ENCODE results near the gene DDX11.
A peak's percentile ranks its signal among the peaks of the same experiment; 100 is the strongest.
"Not testable (repeated sequence)": the region's sequence is repeated elsewhere in the genome, so short reads cannot be mapped to it uniquely, and the experiment has no call there.

DDX11 gene

GRCh38 chr12:31073527-31074332 lies at the start of gene DDX11:
TSS of gene DDX11 (plus strand) at chr12:31073860. CDS start at chr12:31078394, 4,534 bp downstream.
- DNase-seq (ENCODE audit: extremely low read depth in 1 of 2, low read depth in 1 of 2): peak; percentile 88 to 93

GRCh38 chr12:31026202-31026601 lies 47.5 kb upstream of the DDX11 start:
- DNase-seq (ENCODE audit: extremely low read depth in 1 of 2, low read depth in 1 of 2): no peak

- not testable (repeated sequence) for DNase-seq (ENCODE audit: extremely low read depth in 1 of 2, low read depth in 1 of 2)
Observed at GRCh38 chr12:31027006-31027405, 46.7 kb upstream of the DDX11 start.

GRCh38 chr12:31029468-31029867 lies 44.2 kb upstream of the DDX11 start:
- no peak for DNase-seq (ENCODE audit: extremely low read depth in 1 of 2, low read depth in 1 of 2)

GRCh38 chr12:31029916-31030562 lies 43.6 kb upstream of the DDX11 start:
- no peak for DNase-seq (ENCODE audit: extremely low read depth in 1 of 2, low read depth in 1 of 2)

GRCh38 chr12:31031951-31032335 lies 41.7 kb upstream of the DDX11 start:
- DNase-seq (ENCODE audit: extremely low read depth in 1 of 2, low read depth in 1 of 2): no peak

GRCh38 chr12:31033146-31033545 lies 40.5 kb upstream of the DDX11 start:
- DNase-seq (ENCODE audit: extremely low read depth in 1 of 2, low read depth in 1 of 2): no peak

- no peak for DNase-seq (ENCODE audit: extremely low read depth in 1 of 2, low read depth in 1 of 2)
Observed at GRCh38 chr12:31033681-31034080, 40.0 kb upstream of the DDX11 start.

- DNase-seq (ENCODE audit: extremely low read depth in 1 of 2, low read depth in 1 of 2): no peak
Observed at GRCh38 chr12:31034372-31034771, 39.3 kb upstream of the DDX11 start.

GRCh38 chr12:31035226-31035625 lies 38.4 kb upstream of the DDX11 start:
- DNase-seq (ENCODE audit: extremely low read depth in 1 of 2, low read depth in 1 of 2): no peak

GRCh38 chr12:31035967-31036665 lies 37.5 kb upstream of the DDX11 start:
- DNase-seq (ENCODE audit: extremely low read depth in 1 of 2, low read depth in 1 of 2): no peak

- no peak for DNase-seq (ENCODE audit: extremely low read depth in 1 of 2, low read depth in 1 of 2)
Observed at GRCh38 chr12:31037028-31037427, 36.6 kb upstream of the DDX11 start.

- DNase-seq (ENCODE audit: extremely low read depth in 1 of 2, low read depth in 1 of 2): no peak
Observed at GRCh38 chr12:31037931-31038330, 35.7 kb upstream of the DDX11 start.

- no peak for DNase-seq (ENCODE audit: extremely low read depth in 1 of 2, low read depth in 1 of 2)
Observed at GRCh38 chr12:31041033-31041564, 32.6 kb upstream of the DDX11 start.

- DNase-seq (ENCODE audit: extremely low read depth in 1 of 2, low read depth in 1 of 2): not testable (repeated sequence)
Observed at GRCh38 chr12:31050143-31050542, 23.5 kb upstream of the DDX11 start.

- not testable (repeated sequence) for DNase-seq (ENCODE audit: extremely low read depth in 1 of 2, low read depth in 1 of 2)
Observed at GRCh38 chr12:31050548-31050947, 23.1 kb upstream of the DDX11 start.

- peak; percentile 34 to 75 for DNase-seq (ENCODE audit: extremely low read depth in 1 of 2, low read depth in 1 of 2)
Observed at GRCh38 chr12:31051692-31052091, 22.0 kb upstream of the DDX11 start.

- DNase-seq (ENCODE audit: extremely low read depth in 1 of 2, low read depth in 1 of 2): not testable (repeated sequence)
Observed at GRCh38 chr12:31052121-31052520, 21.5 kb upstream of the DDX11 start.

- DNase-seq (ENCODE audit: extremely low read depth in 1 of 2, low read depth in 1 of 2): not testable (repeated sequence)
Observed at GRCh38 chr12:31052666-31053439, 20.8 kb upstream of the DDX11 start.

- not testable (repeated sequence) for DNase-seq (ENCODE audit: extremely low read depth in 1 of 2, low read depth in 1 of 2)
Observed at GRCh38 chr12:31053944-31054343, 19.7 kb upstream of the DDX11 start.

- DNase-seq (ENCODE audit: extremely low read depth in 1 of 2, low read depth in 1 of 2): no peak
Observed at GRCh38 chr12:31057671-31058070, 16.0 kb upstream of the DDX11 start.

All from stimulated activated CD8-positive, alpha-beta memory T cell treated with anti-CD3 and anti-CD28 coated beads, Interleukin-7, amount 100 ng/mL, for 48 hours (primary cell).